GM12891 (cell line): Measurements from ENCODE around the gene CCDC112.

Experiments used
- PAX5 ChIP-seq: IDR thresholded peaks from 2 replicates; pipeline ENCODE4 v1.6.1; 2011; ENCODE audit warnings: low read length, moderate library complexity, mild to moderate bottlenecking; ENCODE audit not compliant: insufficient read depth, severe bottlenecking
- POLR2A ChIP-seq: IDR thresholded peaks from 2 replicates; pipeline ENCODE4 v1.6.1; 2011; ENCODE audit warnings: low read depth, low read length, control low read depth
- POLR2AphosphoS5 ChIP-seq: IDR thresholded peaks from 2 replicates; pipeline ENCODE4 v1.6.1; 2011; ENCODE audit warnings: low read depth, low read length, control low read depth
- SPI1 ChIP-seq: IDR thresholded peaks from 2 replicates; pipeline ENCODE4 v1.6.1; 2011; ENCODE audit warnings: low read depth, low read length, control low read depth
- TAF1 ChIP-seq: IDR thresholded peaks from 2 replicates; pipeline ENCODE4 v1.6.1; 2011; ENCODE audit warnings: low read depth, low read length, control low read depth

GRCh38 chr5:115333164-115333563 lies 36.7 kb upstream of the CCDC112 start:
- TF ChIP-seq POLR2A = no peak
- TF ChIP-seq POLR2AphosphoS5 = no peak
- TF ChIP-seq SPI1 = no peak
- TF ChIP-seq TAF1 = no peak
- TF ChIP-seq PAX5 = no peak
